GM18861 (cell line): ENCODE data around the gene IFITM5.
A peak's percentile ranks its signal among the peaks of the same experiment; 100 is the strongest.
"Not testable (repeated sequence)": the region's sequence is repeated elsewhere in the genome, so short reads cannot be mapped to it uniquely, and the experiment has no call there.

Source experiments
- ATAC-seq: cut with Tn5 transposase; IDR thresholded peaks from one replicate; pipeline ENCODE4 v1.9.1; 2021; ENCODE audit not compliant: unreplicated experiment

Gene IFITM5

DNA sequence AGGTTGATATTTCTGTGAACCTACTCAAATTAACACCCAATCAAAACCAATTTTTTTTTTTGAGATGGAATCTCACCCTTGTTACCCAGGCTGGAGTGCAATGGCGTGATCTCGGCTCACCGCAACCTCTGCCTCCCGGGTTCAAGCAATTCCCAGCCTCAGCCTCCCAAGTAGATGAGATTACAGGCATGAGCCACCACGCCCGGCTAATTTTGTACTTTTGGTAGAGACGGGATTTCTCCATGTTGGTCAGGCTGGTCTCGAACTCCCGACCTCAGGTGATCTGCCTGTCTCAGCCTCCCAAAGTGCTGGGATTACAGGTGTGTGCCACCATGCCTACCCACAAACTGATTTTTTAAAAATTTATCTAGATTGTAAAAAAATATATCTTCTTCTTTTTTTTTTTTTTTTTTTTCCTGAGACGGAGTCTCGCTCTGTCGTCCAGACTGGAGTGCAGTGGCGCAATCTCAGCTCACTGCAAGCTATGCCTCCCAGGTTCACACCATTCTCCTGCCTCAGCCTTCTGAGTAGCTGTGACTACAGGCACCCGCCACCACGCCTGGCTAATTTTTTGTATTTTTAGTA is 29.3 kb upstream of the IFITM5 start:
- ATAC-seq = not testable (repeated sequence)

DNA sequence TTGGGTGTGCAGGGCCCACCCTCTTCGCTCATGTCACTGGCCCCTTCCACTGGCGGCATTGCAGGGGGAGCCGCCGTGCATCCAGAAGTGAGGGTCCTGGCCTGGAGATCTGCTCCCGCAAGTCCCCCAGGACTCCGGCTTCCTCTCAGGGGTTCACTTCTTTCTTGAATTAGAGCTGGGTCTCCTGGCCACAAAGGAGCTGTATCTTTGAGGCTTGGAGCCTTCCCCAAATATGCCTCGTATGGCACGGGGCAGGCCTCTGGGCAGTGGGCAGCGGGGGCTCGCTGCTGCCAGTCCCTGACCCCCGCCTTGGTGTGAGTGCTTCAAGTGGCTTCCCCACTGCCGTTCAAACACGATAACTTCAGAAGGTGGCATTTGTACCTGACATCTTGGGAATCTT is 28.7 kb upstream of the IFITM5 start:
- ATAC-seq = no peak

DNA sequence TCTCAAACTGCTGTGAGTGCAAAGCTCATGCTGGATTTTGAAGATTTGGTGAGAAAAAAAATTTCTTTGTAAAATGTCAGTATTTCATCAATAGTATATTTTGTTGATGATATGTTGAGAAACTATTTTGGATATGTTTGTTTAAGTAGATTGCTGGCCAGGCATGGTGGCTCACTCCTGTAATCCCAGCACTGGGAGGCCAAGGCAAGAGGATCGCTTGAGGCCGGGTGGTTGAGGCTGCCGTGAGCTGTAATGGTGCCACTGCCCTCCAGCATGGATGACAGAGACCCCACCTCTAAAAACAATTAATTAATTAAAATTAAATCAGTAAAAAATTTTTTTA is 28.2 kb upstream of the IFITM5 start:
- ATAC-seq = no peak

DNA sequence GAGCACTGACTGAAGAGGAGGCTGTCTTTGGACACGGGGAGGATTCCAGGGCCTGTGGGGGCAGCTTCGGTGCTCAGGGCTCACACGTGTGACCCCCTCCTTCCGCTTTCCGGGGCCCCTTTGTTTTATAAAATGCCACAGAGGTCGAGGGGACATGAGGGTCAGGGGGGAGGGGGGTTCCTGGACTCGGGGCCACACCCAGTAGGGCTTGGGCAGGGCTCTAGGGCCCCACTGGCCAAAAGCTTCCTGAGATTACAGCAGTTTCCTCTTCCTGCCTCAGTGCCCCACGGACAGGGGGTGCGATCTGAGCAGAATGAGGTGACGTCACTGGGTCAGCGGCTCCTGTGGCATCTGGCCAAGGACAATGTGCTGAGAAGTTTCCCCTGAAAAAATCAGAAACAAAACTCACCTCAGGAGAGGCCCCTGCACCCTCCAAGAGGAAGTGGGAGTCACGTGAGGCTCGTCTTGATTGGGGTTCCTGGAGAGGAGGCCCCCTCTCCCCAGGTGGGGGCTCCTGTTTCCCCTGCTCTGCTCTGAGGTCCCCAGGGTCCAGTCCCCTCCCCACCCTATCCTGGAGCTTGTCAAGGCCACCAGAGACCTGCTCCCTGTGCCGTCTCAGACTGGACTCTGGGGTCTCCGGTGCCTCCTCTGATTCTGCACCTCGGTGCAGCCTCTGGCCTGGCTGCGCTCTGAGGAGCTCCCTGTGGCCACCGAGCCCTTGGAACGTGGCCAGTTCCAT is 27.7 kb upstream of the IFITM5 start:
- peak; percentile 55 for ATAC-seq

DNA sequence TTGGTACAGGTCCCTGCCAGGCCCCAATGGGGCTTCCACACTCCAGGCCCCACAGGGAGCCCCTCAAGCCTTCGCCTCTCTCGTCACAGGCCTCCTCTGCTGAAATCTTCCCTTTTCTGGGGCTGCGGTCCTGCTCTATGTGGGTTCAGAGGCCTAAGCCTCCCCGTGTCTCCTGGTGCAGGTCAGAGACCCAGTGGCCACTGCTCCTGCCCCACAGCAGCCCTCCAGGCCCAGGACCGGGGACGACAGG is 27.2 kb upstream of the IFITM5 start:
- ATAC-seq = no peak

DNA sequence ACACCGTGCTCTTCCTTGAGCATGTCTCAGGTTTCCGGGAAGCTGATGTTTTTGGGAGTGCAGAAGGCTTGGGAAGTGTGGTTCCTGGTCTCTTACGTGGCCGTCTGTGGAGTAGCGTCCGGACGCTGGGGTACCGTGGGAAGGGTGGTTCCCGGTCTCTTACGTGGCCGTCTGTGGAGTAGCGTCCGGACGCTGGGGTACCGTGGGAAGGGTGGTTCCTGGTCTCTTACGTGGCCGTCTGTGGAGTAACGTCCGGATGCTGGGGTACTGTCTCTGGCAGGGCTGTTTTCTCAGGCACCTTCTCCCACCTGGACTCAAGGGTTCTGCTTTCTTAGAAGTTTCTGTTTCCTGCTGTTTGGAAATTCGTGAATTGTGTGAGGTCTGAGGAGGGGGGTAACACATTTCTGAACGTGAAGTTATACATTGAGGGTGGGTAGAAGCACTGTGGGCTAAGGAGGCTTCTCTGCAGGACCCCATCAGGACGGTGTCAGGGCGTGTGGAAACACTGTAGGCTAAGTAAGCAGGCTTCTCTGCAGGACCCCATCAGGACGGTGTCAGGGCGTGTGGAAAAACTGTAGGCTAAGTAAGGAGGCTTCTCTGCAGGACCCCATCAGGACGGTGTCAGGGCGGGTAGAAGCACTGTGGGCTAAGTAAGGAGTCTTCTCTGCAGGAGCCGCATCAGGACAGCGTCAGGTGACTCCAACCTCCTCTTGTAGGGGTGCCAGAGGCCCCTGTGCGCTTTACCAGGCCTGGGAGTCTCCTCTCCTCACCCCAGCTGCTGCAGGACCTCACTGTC is 26.7 kb upstream of the IFITM5 start:
- no peak for ATAC-seq

GRCh38 chr11:324593-325517 is 25.5 kb upstream of the IFITM5 start:
- ATAC-seq = not testable (repeated sequence)

GRCh38 chr11:324156-324555 is 24.8 kb upstream of the IFITM5 start:
- ATAC-seq = no peak

DNA sequence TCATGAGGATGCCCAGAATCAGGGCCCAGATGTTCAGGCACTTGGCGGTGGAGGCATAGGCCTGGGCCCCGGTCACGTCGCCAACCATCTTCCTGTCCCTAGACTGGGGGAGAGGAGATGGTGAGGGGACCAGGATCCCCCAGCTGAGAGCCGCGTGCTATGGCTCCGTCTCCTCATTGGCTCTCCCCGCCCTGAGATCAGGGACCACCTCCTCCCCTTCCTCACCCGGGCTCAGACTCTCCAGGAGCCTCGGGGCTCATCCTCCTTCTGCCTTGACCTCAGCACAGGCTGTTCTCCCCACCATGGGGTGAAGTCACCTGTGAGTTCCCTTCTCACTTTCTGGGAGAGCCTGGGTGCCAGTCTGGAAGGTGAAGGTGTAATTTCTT is 20.6 kb upstream of the IFITM5 start:
- ATAC-seq = not testable (repeated sequence)

DNA sequence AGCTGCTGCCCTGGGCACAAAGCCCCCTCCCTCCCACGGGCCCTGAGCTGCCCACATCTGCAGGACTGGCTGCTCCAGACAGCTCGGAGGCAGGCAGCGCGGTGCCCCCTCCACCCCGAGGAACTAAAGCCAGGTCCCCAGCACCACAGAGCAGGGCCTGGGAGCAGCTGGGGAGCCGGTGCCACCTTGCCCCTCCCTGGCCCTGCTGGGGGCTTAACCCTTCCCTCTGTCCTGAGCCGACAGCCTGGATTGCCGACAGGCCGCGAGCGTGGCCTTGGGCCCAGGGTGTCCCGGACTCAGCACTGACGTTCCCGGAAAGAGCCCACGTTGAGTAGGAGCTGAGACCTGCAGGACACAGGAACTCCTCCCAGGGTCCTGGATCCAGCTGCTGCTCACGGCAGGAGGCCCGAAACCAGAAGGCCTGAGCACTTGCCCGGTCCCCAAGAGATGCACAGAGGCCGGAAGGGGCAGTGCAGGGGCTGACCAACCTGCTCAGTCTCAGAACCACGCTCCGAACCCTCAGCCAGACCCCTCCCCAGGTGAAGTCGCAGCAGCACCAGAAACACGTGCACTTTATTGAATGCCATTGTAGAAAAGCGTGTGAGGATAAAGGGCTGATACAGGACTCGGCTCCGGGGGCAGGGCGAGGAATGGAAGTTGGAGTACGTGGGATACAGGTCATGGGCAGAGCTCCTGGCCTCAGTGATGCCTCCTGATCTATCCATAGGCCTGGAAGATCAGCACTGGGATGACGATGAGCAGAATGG is 20.0 kb upstream of the IFITM5 start:
- not testable (repeated sequence) for ATAC-seq

DNA sequence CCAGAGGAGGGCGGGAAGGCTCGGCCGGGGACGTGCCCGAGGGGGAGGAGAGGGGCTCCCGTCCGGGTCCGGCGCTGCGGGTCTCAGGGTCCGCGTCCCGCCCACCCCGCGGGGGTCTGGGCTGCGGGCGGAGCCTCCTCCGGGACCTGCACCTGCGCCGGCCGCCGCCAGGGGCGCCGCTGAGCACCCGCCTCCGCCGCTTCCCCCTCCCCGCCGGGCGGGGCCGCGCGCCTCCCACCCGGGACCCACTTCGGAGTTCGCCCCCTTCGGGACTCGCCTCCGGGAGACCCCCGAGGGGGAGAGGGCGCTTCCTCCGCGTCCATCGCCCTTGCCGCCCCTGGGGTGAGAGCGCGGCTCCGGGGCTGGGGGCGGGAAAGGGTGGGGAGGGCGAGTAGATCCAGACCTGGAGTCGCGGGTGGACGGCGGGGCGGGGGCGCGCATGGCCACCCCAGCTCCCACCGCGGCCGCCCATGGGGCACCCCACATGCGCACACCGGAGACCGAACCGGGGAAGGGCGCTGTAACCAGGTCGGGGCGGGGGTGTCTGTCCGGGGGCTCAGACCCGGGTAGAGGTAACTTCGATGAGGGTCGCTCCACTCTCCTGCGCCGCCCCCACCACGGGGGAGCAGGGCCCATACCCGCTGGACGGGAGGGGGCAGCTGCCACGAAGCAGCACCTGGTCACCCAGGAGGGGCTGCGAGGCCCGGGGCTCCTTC is 19.2 kb upstream of the IFITM5 start:
- ATAC-seq = not testable (repeated sequence)

DNA sequence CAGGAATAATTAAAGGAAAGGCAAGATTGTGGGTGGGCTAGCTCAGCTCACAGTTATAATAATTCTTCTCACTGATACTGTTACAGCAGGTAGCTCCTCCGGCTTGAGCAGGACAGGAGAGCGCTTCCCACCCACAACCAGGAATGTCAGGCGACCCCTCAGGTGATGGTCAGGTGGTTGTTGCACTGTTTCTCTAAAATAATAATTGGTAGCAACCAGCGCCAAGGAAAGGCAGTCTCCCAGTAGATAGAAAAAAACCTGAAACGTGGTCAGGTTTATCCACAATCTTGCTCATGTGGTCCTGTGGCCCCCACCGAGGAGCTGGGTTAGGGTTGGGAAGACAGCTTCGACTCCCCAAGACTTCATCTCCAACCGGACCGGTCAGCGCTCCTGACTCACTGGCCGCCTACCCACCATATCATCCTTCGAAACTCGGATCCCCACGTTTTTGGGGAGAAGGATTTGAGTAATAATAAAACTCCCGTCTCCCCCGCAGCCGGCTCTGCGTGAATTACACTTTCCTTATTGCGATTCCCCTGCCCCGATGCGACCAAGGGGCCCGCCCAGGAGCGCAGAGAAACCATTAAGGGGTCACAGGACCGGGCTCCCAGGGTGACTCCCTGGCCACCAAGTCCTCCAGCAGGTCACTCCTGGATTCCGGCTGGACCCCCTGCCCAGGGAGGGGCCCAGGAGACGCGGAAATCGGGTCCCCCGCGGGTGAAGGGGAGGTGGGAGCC is 18.5 kb upstream of the IFITM5 start:
- ATAC-seq = not testable (repeated sequence)

DNA sequence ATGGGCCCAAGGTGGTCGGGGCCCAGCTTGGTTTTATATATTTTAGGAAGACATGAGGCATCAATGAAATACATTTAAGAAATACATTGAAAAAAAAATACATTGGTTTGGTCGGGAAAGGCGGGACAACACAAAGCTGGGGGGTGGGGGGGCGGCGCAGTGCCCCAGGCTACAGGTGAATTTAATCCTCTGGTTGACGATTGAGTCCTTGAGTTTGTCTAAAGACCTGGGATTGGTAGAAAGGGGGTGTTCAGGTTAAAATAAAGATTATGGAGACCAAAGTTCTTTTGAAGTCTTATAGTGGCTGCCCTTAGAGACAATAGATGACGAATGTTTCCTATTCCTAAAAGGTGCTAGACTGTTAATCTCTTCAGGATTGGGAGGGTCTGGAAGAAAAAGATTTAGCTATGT is 17.6 kb upstream of the IFITM5 start:
- ATAC-seq = no peak

DNA sequence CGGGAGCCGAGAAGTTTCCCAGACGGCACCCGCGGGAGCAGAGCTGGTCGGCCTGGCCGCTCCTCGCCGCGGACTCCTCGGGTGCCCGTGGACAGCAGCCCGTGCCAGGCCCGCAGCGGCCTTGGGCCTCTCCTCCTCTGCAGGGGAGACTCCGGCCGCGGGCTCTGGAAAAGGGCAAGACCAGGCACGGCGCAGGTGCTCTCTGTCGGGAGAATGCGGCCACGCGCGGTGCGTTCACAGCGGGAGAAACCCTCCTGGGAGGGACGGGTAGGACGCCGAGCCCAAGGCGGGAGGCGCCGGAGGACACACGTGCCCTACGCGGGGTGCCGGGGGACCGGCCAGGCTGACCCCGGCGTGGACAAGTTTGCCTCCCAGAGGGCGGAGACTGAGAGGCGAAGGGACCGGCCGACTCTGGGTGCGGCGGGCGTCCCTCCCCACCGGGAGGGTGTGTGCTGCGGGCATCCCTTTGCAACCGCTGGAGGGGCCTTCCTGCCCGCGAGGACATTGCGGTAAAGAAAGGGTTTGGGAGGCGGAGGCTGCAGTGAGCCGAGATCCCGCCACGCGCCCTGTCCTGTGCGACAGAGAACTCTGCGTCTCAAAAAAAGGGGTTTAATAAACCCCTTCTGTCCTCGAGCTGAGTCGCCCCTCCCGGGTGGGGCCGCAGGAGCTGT is 16.8 kb upstream of the IFITM5 start:
- no peak for ATAC-seq

DNA sequence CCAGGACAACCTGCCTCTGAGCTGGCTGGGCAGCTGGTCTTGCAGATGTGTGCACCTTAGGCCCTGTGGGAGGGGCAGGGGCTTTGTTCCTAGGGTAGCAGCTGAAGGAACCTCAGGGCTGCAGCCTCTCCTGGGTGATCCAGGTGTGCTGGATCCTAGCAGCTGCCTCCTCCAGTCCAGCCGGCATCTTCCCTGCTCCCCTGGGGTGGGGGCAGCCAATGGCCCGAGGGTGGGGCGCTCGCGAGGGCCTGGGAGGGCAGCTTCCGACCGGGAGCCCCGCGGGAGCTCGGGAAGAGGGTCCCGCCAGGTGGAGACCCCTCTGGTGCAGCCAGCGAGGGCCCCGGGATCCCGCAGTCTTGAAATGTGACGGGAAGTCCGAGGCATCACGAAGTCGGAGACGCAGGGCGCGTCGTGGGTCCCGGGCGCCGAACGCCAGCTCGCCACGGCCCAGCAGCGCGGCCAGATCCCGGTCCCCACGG is 16.2 kb upstream of the IFITM5 start:
- no peak for ATAC-seq

- ATAC-seq = no peak
Observed at GRCh38 chr11:315051-315481, 15.7 kb upstream of the IFITM5 start.

GRCh38 chr11:314554-314875 is 15.2 kb upstream of the IFITM5 start:
- ATAC-seq = not testable (repeated sequence)

DNA sequence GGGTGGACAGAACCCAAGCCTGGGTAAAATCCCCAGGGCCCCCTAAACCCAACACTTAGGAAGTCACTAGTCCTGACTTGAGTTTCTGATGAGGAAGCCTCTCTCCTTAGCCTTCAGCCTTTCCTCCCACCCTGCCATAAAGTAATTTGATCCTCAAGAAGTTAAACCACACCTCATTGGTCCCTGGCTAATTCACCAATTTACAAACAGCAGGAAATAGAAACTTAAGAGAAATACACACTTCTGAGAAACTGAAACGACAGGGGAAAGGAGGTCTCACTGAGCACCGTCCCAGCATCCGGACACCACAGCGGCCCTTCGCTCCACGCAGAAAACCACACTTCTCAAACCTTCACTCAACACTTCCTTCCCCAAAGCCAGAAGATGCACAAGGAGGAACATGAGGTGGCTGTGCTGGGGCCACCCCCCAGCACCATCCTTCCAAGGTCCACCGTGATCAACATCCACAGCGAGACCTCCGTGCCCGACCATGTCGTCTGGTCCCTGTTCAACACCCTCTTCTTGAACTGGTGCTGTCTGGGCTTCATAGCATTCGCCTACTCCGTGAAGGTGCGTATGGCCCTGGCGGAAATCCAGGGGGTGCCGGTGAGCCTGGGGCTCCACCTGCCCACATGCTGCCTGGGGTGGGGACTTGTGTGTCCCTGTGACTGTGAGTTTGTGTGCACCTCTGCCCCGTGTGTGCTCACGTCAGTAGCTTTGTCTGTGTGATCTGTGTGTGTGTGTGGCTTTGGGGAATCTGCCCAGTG is 14.6 kb upstream of the IFITM5 start, which contains the start of gene IFITM1:
IFITM1 (plus strand) TSS at position 254 of the 767 bp plus-strand sequence; CDS start at position 385, 131 bp downstream.
- peak; percentile 20 for ATAC-seq
